ENCODE data around the gene SMYD3.

GRCh38 chr1:245760301-245760700 lies 746.8 kb downstream of the SMYD3 start:
- no peak for TF ChIP-seq CTCF (IDR thresholded peaks at IDR 0.05)
- TF ChIP-seq POLR2A (IDR thresholded peaks at IDR 0.05), result no peak

All from adrenal gland (tissue), 5 donors.